HCT116 (cell line): ENCODE measurements around the gene CATSPER4.

Source experiments
- CEBPB ChIP-seq: IDR thresholded peaks from 2 replicates; pipeline ENCODE4 v1.6.1; 2012; ENCODE audit warnings: low read depth
- EZH2phosphoT487 ChIP-seq: fragments of 200-600 bp; IDR thresholded peaks from 2 replicates; pipeline ENCODE4 v1.6.1; 2018; ENCODE audit warnings: antibody characterized with exemption, borderline replicate concordance
- POLR2AphosphoS5 ChIP-seq: IDR thresholded peaks from 2 replicates; pipeline ENCODE4 v1.6.1; 2011; ENCODE audit warnings: mild to moderate bottlenecking, low read depth, low read length, moderate library complexity
- RAD21 ChIP-seq: IDR thresholded peaks from 2 replicates; pipeline ENCODE4 v1.6.1; 2012; ENCODE audit warnings: low read depth, mild to moderate bottlenecking
- TF ChIP-seq, protein P1 (sequence below), 3 experiments: fragments of 200-600 bp in 1 of 3; sonication (generic) in 1 of 3; IDR thresholded peaks in 2 of 3; conservative IDR thresholded peaks in 1 of 3; 2 replicates each; pipeline ENCODE4 v1.5.1; 2012 to 2017; ENCODE audit warnings: low read depth in 2 of 3, low read length in 2 of 3, antibody characterized with exemption in 1 of 3, borderline replicate concordance in 1 of 3, control low read depth in 1 of 3, mild to moderate bottlenecking in 1 of 3, mixed read lengths in 1 of 3, mixed run types in 1 of 3, moderate library complexity in 1 of 3; ENCODE audit not compliant: insufficient read depth in 1 of 3
- TF ChIP-seq, protein P2 (sequence below): IDR thresholded peaks from 2 replicates; pipeline ENCODE4 v1.6.1; 2012

DNA sequence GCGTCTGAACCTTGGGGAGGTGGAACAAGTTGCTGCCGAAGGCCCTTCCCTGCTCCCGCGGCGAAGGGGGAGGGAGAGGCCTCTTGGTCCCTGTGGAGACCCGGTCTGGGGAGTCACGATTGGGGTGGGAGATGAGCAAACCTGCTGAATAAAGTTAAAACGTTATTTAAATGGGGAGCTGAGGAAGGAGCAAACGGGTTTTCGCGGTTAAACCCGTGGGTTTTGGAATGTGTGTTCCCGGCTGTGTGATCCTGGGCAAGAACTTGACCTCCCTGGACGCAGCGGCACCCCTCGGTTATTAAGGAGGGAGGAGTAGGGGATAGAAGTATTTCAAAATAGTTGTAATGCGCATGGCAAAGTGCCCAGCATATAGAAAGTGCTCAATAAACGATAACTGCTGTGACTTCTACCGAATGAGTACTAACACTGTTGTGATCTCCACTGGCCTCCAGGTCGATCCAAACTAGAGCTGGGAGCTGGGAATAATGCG, 28.1 kb upstream of the CATSPER4 start:
- TF ChIP-seq, protein P1, sequence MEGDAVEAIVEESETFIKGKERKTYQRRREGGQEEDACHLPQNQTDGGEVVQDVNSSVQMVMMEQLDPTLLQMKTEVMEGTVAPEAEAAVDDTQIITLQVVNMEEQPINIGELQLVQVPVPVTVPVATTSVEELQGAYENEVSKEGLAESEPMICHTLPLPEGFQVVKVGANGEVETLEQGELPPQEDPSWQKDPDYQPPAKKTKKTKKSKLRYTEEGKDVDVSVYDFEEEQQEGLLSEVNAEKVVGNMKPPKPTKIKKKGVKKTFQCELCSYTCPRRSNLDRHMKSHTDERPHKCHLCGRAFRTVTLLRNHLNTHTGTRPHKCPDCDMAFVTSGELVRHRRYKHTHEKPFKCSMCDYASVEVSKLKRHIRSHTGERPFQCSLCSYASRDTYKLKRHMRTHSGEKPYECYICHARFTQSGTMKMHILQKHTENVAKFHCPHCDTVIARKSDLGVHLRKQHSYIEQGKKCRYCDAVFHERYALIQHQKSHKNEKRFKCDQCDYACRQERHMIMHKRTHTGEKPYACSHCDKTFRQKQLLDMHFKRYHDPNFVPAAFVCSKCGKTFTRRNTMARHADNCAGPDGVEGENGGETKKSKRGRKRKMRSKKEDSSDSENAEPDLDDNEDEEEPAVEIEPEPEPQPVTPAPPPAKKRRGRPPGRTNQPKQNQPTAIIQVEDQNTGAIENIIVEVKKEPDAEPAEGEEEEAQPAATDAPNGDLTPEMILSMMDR (IDR thresholded peaks at IDR 0.05 in 2 of 3, conservative IDR thresholded peaks at IDR 0.05 in 1 of 3; ENCODE audit: borderline replicate concordance in 1 of 3, insufficient read depth in 1 of 3, low read depth in 2 of 3, low read length in 2 of 3), result no peak
- TF ChIP-seq EZH2phosphoT487 (no peak), CEBPB (no peak), POLR2AphosphoS5 (no peak), RAD21 (no peak)
- TF ChIP-seq, protein P2, sequence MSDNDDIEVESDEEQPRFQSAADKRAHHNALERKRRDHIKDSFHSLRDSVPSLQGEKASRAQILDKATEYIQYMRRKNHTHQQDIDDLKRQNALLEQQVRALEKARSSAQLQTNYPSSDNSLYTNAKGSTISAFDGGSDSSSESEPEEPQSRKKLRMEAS, result no peak
